KOPT-K1 (cell line): ENCODE results near the gene CCDC12.

Source experiments
- H3K27ac ChIP-seq: fragments of 200-600 bp; sonication (generic); 2 replicates; pipeline ENCODE4 v1.5.1; 2016; ENCODE audit warnings: antibody characterized with exemption, mild to moderate bottlenecking, low read depth, low read length; ENCODE audit not compliant: poor library complexity, severe bottlenecking
- H3K36me3 ChIP-seq: fragments of 200-600 bp; sonication (generic); 2 replicates; pipeline ENCODE4 v1.5.1; 2017; ENCODE audit warnings: antibody characterized with exemption, mild to moderate bottlenecking, low read length, moderate library complexity; ENCODE audit not compliant: insufficient read depth
- H3K9me3 ChIP-seq: fragments of 200-600 bp; sonication (generic); 2 replicates; pipeline ENCODE4 v1.5.1; 2017; ENCODE audit warnings: antibody characterized with exemption, low read length, mild to moderate bottlenecking; ENCODE audit not compliant: insufficient read depth, poor library complexity, severe bottlenecking

The CCDC12 gene

GRCh38 chr3:46993292-46993691, 16.7 kb upstream of the CCDC12 start:
- H3K36me3 ChIP-seq, result peaks cover 97% of the 10 kb centered on the region
- H3K27ac ChIP-seq, result no peak overlapping the region
- no peaks in the 10 kb centered on the region for H3K9me3 ChIP-seq

- H3K27ac ChIP-seq, result no peak overlapping the region
- H3K9me3 ChIP-seq, result no peaks in the 10 kb centered on the region
- H3K36me3 ChIP-seq, result peaks cover 87% of the 10 kb centered on the region
Measured at GRCh38 chr3:46992231-46992630, 15.7 kb upstream of the CCDC12 start.

GRCh38 chr3:46991406-46992165, 15.0 kb upstream of the CCDC12 start:
- Histone ChIP-seq H3K27ac (no peak overlapping the region), H3K9me3 (no peaks in the 10 kb centered on the region), H3K36me3 (peaks cover 80% of the 10 kb centered on the region)

- Histone ChIP-seq H3K9me3 (no peaks in the 10 kb centered on the region), H3K36me3 (peaks cover 72% of the 10 kb centered on the region), H3K27ac (peak overlapping the region; percentile 2)
Measured at GRCh38 chr3:46990573-46991374, 14.2 kb upstream of the CCDC12 start.

- Histone ChIP-seq H3K36me3 (peaks cover 57% of the 10 kb centered on the region), H3K9me3 (no peaks in the 10 kb centered on the region), H3K27ac (peak overlapping the region; percentile 91)
Measured at GRCh38 chr3:46989146-46989810, 12.7 kb upstream of the CCDC12 start.

- Histone ChIP-seq H3K9me3 (no peaks in the 10 kb centered on the region), H3K36me3 (peaks cover 51% of the 10 kb centered on the region), H3K27ac (peak overlapping the region; percentile 91)
Measured at GRCh38 chr3:46988616-46989015, 12.1 kb upstream of the CCDC12 start.

GRCh38 chr3:46987743-46988401, 11.3 kb upstream of the CCDC12 start:
- Histone ChIP-seq H3K9me3 (no peaks in the 10 kb centered on the region), H3K27ac (peak overlapping the region; percentile 91), H3K36me3 (peaks cover 43% of the 10 kb centered on the region)

GRCh38 chr3:46987319-46987742, 10.8 kb upstream of the CCDC12 start:
- no peaks in the 10 kb centered on the region for H3K9me3 ChIP-seq
- peak overlapping the region; percentile 91 for H3K27ac ChIP-seq

GRCh38 chr3:46986782-46987310, 10.3 kb upstream of the CCDC12 start:
- peaks cover 33% of the 10 kb centered on the region for H3K36me3 ChIP-seq
- H3K27ac ChIP-seq, result peak overlapping the region; percentile 91
- H3K9me3 ChIP-seq, result no peaks in the 10 kb centered on the region

More at GRCh38 chr3:46987319-46987742, 10.8 kb upstream of the CCDC12 start:
- peaks cover 38% of the 10 kb centered on the region for H3K36me3 ChIP-seq

- Histone ChIP-seq H3K36me3 (peaks cover 26% of the 10 kb centered on the region), H3K27ac (peak overlapping the region; percentile 91), H3K9me3 (no peaks in the 10 kb centered on the region)
Measured at GRCh38 chr3:46986055-46986730, 9.6 kb upstream of the CCDC12 start.

- H3K27ac ChIP-seq, result peak overlapping the region; percentile 91
- H3K36me3 ChIP-seq, result peaks cover 20% of the 10 kb centered on the region
- H3K9me3 ChIP-seq, result no peaks in the 10 kb centered on the region
Measured at GRCh38 chr3:46985588-46985987, 9.0 kb upstream of the CCDC12 start.

- no peaks in the 10 kb centered on the region for H3K9me3 ChIP-seq
- H3K27ac ChIP-seq, result peak overlapping the region; percentile 91
- H3K36me3 ChIP-seq, result peaks cover 13% of the 10 kb centered on the region
Measured at GRCh38 chr3:46984591-46985459, 8.3 kb upstream of the CCDC12 start.

GRCh38 chr3:46982546-46982945, 6.0 kb upstream of the CCDC12 start:
- H3K9me3 ChIP-seq, result no peaks in the 10 kb centered on the region
- H3K27ac ChIP-seq, result peak overlapping the region; percentile 20
- no peaks in the 10 kb centered on the region for H3K36me3 ChIP-seq
